Activated T-cell treated with anti-CD3 and anti-CD28 coated beads for 4 hours (primary cell): Measurements from ENCODE around the gene JCHAIN.

ENCODE experiments used
- DNase-seq: peaks from one replicate; pipeline ENCODE4 v3.0.0-alpha.2; 2020

The JCHAIN gene

DNA sequence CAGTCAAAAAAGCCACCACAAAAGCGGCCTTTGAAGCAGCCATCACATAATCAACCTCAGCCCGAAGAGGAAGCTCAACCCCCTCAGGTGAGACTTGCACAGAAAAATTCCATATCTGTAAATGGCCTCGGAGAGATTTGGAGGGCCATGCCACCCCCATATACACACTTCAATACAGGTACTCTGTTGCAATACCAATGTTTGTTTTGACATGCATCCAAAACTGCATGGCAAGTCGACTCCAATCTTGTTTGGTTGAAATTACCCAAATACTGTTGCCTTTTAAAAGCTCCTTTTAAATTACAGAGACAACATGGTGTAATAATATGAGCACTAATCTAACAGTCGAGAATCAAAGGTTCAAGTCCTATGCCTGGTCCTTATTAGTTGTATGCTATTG lies 31.8 kb downstream of the JCHAIN start:
- DNase-seq: no peak

DNA sequence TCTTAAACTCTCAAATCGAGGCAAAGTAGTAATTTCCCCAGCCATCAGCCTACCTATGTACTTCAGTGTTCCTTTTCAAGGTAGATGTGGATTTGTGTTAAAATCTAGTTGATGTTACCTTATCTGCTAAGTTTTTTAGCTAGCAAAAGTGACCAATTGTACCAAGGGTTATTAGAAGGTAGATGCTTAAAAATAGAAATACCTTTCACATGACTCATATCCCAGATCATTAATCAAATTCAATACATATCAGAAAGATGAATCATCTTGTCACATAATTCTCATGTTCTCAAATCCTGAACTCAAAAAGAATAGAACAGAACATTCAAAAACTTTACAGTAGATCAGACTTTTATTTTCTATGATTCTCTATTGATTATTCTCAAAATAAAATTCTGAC lies 34.3 kb downstream of the JCHAIN start:
- no peak for DNase-seq

DNA sequence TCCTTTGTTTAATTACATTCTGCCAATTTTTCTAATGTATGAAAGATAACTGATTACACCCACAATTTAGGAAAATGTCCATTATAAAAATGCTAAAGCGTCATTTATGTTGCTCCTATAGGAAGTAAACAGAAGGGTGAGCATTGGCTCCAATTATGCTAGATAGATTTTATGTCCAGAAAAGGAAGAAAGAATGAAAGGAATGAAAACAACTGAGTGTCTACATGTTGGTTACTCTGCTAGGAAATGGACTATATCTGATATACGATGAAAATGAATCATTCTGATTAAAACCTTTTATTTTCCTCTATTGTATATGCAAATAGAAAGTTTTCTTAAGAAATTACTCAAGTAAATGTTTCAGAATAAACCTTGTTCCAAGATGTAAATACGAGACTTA lies 36.1 kb downstream of the JCHAIN start:
- no peak for DNase-seq

DNA sequence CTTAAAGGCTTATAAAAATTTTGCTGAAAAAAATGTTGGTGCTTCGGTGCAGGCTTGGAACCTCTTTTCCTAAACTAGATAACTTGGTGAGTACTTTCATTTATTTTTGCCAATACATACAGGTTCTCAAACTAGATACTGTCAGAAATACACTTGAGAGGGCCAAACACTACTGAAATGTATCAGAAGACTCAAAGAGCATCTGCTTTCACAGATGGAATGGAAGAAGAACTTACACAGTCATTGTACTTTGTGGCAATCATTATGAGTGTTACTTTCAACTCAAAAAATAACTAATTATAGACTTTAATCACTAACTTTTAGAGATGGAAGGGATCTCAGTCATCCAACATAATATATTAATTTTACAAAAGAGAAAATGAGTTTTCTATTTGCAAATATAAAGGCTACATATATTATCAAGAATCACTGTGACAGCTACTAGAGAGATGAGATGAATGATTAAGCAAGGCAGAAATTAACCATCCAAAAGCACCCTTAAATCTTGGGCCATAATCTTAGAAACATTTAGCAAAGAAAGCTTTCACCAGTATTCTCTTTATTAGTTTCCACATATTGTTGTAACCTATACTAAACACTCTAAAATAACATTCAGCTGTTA lies 36.7 kb downstream of the JCHAIN start:
- no peak for DNase-seq

DNA sequence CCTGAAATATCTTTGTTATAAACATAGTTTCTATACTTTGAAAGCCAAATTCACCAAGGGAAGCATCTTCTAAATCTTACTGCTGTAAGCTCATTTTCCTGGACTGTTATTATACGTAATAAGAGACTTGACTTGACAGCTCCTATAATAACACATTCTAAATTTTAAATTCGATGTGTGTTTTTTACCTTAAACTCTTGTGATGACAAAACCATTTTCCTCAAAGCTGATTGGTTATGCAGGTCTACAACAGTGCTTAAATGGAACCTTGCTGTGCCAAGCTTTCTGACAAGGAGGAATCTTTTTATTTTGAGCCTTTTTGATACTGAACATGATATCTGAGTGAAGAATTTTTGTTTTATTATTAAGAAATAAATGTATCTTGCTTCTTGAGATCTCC lies 37.9 kb downstream of the JCHAIN start, which contains the start of gene ENAM:
Gene ENAM, plus strand, starts transcription at position 301 of the 400 bp plus-strand sequence. CDS start 757 bp downstream, outside the sequence.
- DNase-seq: no peak

DNA sequence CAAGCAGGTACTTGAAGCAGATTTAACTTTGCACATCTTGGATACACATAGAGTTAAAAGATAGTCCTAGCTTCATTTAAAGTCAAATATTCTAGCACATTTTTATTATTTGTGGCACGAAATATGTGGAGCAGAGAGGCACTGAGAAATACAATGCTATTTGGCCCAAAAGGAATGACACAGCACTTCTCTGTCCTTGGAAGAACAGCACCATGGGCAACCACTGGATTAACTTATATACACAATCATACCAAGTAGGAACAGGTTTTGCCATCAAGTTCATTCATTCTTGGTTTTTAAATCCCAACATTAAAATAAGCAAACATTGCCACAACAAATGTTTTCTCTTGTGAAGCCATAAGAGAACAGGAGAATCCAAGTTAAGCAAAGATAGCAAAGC lies 38.7 kb downstream of the JCHAIN start:
- DNase-seq: no peak

DNA sequence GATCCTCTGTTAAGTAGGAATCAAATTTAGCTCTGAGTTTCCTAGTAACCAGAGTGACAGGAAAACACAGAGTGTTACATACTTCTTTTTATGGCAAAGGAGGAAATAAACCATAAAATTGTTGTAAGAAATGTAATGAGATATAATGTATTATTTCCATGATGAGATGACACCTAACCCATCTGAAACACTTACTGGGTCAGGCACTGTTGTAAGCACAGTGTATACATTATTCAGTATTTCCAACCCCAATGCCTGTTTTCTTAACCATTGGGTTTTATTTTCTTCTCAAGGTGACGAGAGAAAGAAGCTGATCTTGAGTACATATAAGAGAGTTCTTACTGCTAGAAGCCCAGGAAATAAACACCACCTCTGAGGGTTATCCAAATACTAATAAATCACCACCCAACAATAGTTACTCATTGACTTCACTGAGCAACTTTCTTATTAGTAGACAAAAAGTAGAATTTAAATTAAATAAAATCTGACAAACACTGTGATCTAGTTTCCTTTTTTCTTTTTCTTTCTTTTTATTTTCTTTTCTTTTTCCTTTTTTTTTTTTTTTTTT lies 42.0 kb downstream of the JCHAIN start:
- DNase-seq: no peak

DNA sequence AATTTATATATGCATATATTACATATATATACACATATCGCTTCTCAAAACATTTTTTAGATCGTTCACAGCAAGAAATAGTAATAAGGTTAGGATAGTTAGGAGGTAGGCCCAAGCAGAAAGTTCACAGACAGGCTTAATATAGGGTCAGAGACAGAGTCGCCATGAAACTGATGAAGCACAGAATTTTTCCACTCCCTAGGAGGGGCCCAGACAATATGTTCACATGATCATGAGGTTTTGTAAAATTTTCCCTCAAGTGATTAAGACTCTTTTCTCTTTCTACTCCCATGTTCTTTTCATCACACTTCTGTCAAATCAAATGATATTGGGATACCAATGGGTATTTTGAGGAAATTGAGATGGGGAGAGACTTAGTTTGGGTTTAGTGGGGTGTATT lies 43.0 kb downstream of the JCHAIN start:
- no peak for DNase-seq

DNA sequence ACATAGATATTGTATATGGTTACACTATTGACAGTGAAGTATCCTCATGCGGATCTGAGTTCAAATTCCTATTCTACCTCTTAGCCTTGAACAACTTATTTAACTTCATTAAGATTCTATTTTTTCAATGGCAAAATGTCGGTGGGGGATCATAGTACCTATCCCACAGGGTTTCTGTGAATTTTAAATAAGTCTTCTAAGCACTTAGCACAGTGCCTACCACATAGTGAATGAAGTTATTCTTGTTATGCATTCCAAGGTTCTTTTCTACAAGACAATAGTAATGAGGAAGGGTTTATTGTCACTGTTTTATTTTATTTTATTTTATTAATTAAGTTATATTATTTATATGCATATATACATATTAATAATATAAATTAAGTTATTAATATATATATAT lies 46.5 kb downstream of the JCHAIN start:
- no peak for DNase-seq

DNA sequence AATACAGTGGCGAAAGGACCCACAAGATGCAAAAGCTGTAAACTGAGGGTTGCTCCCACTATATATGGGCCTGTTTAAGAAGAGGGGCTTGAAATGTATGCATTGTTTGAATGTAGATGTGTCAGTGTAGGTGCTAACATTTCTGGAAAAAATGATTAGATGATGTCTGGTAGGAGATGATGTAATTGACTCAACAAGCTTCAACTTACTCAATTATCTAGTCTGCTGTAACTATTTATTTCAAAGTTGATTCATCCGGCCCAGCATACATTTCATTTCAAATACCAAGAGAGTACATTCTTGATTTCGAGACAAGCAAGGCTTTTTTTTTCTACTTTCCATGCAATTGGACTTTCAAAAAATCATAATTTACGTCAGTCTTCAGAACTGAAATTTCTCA lies 47.0 kb downstream of the JCHAIN start:
- DNase-seq: no peak

DNA sequence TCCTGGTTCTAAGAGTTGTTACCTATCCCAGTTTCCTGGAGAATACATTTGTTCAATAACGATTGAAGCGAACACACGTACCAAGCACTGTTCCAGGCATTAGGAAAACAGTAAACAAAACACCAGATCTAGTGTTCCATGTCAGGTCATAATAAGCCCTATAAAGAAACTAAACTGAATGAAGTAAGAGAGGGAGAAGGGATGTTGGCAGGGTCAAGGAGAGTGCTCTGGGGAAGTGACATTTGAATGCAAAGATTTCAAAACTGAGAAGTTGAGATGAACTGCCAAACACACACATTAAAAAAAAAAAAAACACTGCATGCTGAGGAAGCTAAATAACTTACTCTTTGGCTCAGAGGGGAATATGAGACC lies 52.1 kb downstream of the JCHAIN start:
- DNase-seq: no peak

DNA sequence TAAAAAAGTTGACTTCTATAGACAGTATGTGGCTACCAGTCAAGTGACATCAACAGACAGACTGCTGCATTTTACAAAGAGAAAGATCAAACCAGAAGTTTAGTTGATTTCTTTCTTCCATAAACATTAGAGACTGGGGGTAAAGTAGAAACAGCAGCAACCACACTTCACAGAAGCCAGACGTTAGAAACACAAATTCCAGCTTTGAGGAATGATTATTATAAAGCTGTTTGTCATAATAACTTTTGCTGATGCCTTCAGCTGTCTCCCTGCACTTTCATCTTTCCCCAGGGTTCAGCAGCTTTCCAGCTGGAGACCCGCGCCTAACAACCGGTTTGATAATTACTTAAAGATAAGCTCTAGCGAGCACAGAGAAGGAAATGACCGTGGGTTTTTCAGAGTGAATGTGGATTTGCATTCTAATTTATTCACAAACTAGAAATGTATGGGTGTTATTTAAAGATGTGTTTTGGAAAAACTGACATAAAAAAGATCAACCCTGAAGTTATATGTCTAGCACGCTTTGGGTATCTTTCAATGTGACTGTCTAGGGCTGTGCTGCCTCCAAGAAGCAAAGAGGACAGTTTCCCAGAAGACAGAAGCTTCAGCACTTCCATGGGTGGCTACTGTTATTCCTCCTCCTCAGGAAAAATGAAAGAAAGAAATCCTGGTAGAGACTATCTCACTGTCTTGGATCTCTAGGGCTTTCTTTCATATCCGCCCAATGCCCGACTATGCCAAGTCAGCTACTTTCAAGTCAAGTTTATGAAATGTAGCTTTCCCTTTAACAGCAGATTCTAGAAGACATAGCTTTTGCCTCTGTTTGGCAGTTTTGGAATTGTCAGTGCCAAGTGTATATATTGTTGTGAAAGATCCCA lies 52.8 kb downstream of the JCHAIN start:
- DNase-seq: no peak

DNA sequence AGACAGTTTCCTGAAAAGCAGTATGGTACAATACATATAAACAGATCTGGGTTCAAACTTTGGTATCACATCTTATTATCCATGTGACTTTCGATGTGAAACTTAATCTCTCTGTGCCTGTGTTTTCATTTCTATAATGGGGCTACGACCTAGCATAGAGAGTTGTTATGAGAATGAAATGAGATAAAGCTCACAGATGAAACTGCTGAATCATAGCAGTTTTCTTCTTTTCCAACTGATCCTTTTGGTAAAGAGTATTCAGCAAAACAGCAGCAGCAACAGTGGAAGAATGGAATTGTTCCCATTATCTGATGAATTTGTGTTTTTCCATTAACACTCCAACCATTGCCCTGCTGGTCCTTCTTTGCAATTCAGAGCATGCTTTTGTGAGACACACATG lies 58.0 kb downstream of the JCHAIN start:
- DNase-seq: no peak

DNA sequence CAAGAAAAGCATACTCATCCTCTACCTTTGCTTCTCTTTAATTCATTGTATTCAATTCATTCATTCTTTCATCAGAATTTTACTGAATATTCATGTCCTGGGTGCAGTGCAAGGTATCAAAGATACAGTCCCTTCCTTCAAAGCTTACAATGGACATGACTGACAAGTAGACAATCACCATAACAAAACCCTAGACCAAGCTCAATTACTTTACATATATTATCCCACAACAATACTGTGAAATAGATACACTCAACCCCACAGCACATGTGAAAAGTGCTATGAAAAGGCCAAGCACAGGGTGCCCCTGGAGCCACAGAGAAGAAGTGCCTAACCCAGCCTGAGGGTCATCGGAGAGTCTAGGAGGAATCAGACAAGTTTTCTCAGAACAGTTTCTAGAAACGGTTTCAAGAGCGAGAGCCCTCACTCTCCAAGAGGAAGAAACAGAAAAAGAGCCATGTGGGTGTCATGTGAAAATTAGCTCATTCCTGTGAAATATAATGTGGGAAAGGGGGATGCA lies 58.9 kb downstream of the JCHAIN start:
- DNase-seq: no peak

DNA sequence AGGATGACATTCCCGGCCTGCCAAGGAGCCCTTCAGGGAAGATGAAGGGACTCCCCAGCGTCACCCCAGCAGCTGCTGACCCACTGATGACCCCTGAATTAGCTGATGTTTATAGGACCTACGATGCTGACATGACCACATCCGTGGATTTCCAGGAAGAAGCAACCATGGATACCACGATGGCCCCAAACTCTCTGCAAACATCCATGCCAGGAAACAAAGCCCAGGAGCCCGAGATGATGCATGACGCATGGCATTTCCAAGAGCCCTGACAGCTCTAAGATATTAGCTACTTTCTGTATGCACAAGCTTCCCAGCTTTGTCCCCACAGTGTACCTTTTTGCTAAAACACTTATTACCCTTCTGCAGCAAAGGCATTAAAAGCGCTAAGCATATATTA lies 59.8 kb downstream of the JCHAIN start:
- no peak for DNase-seq
